ENCODE results near the gene PLEKHA6. TPM values are rescaled to one million over a fixed set of nuclear protein-coding genes. Genes with fewer than 3 reads are reported as not detected.

PLEKHA6 gene
- polyA plus RNA-seq, 1 experiment: 4.2 TPM

DNA sequence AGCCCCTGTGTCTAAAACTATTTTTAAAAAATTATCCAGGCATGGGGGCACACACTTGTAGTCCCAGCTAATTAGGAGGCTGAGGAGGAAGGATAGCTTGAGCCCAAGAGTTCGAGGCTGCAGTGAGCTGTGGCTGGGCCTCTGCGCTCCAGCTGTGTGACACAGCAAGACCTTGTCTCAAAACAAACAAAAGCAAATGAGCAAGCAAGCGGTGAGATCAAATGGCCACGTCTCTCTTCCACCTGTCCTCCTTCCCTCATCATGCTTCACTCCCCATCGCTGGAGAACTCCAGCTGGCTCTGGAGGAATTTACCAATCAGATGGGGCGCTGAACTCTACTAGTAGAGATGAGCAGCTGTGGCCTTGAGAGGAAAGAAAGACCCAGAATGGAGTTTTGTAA is 179.6 kb downstream of the PLEKHA6 start:
- CTCF ChIA-PET: interaction anchor here (1.1 to 2.5 kb wide), 5 partner anchors 10 to 27 kb away, joined by 3 to 13 read pairs (median 7); no protein-coding TSS in a partner anchor
- TF ChIP-seq CTCF (IDR thresholded peaks at IDR 0.05; ENCODE audit: insufficient read depth, low read depth, low read length): no peak
- no peaks in the 10 kb centered on the region for H3K27me3 ChIP-seq (ENCODE audit: control insufficient read depth, insufficient read depth, low read length)
- no peak for DNase-seq (ENCODE audit: low read depth)
- no peaks in the 10 kb centered on the region for H3K36me3 ChIP-seq (ENCODE audit: control insufficient read depth, insufficient read depth, low read length)
- H3K4me3 ChIP-seq (ENCODE audit: low read depth, low read length): no peak overlapping the region
- POLR2A ChIA-PET: no interaction called here

DNA sequence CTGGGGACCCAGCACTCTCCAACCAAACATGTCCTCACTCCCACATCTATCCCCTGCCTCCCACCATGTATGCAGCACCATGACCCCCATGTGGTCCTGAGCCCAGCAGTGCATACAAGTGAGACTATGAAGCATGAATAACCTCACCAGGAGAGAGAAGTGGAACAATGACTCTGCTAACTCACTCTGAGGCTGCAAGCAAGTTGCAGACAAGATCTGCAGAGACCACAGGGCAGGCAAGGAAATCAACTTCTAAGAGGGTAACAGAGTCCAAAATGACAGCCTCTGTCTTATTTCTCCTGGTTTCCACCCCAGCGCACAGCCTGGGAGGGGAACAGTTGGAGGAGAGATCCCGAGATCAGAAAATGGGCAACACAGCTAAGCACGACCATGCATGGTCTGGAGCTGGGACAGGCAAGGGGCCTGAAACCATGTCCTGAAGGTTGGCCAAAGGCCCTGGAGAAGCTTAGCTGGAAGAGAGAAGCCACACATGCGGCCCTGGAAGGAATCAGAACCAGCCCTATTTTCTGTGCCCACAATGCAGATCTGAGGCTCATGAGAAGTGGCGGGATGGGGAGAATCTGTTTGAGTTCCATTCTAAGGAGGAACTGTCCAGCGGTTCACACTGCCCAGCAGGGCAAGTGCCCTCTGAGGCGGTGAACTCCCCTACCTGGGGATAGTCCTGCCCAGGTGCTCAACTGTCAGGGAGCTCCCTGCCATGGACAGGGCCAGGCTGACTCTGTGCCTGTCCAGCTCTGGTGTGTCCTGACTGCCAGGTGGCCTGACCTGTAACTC is 181.0 kb downstream of the PLEKHA6 start:
- ChIA-PET CTCF (interaction anchor here (2.4 to 5.5 kb wide), 3 partner anchors 16 to 28 kb away, joined by 12 to 30 read pairs (median 13); no protein-coding TSS in a partner anchor), POLR2A (no interaction called here)
- Histone ChIP-seq H3K36me3 (ENCODE audit: control insufficient read depth, insufficient read depth, low read length) (no peaks in the 10 kb centered on the region), H3K27me3 (ENCODE audit: control insufficient read depth, insufficient read depth, low read length) (no peaks in the 10 kb centered on the region), H3K4me3 (ENCODE audit: low read depth, low read length) (no peak overlapping the region)
- no peak for TF ChIP-seq CTCF (IDR thresholded peaks at IDR 0.05; ENCODE audit: insufficient read depth, low read depth, low read length)
- no peak for DNase-seq (ENCODE audit: low read depth)

GRCh38 chr1:204177133-204177532 is 182.6 kb downstream of the PLEKHA6 start:
- no peak for TF ChIP-seq CTCF (IDR thresholded peaks at IDR 0.05; ENCODE audit: insufficient read depth, low read depth, low read length)
- H3K27me3 ChIP-seq (ENCODE audit: control insufficient read depth, insufficient read depth, low read length): no peaks in the 10 kb centered on the region
- H3K4me3 ChIP-seq (ENCODE audit: low read depth, low read length): no peak overlapping the region
- H3K36me3 ChIP-seq (ENCODE audit: control insufficient read depth, insufficient read depth, low read length): no peaks in the 10 kb centered on the region
- DNase-seq (ENCODE audit: low read depth): no peak
- ChIA-PET POLR2A (no interaction called here), CTCF (interaction anchor here (1.2 to 5.5 kb wide), 2 partner anchors 9 to 29 kb away, joined by 4 to 30 read pairs; no protein-coding TSS in a partner anchor)

DNA sequence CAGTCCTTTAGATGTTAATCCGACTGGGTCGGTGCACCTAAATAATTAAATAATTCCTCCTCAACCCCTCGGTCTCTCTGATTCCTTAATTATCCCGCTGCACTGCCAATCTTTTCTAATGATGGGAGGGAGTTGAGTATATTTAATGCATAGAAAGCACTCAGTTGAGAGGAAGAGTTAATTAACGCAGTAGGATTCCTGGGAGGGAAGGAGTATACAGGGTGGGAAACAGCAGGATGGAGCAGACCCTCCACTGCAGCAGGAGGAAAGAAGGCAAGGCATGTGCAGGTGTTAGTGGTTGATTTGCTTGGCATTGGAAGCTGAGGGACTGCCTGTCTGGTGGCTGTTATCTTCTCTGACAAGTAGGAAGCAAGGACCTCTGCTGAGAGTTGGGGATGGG is 183.7 kb downstream of the PLEKHA6 start:
- no peak overlapping the region for H3K4me3 ChIP-seq (ENCODE audit: low read depth, low read length)
- H3K27me3 ChIP-seq (ENCODE audit: control insufficient read depth, insufficient read depth, low read length): no peaks in the 10 kb centered on the region
- DNase-seq (ENCODE audit: low read depth): no peak
- CTCF ChIA-PET: interaction anchor here (1.7 to 5.5 kb wide), 3 partner anchors 12 to 30 kb away, joined by 6 to 30 read pairs (median 15); no protein-coding TSS in a partner anchor
- H3K36me3 ChIP-seq (ENCODE audit: control insufficient read depth, insufficient read depth, low read length): no peaks in the 10 kb centered on the region
- POLR2A ChIA-PET: no interaction called here
- TF ChIP-seq CTCF (IDR thresholded peaks at IDR 0.05; ENCODE audit: insufficient read depth, low read depth, low read length): no peak

DNA sequence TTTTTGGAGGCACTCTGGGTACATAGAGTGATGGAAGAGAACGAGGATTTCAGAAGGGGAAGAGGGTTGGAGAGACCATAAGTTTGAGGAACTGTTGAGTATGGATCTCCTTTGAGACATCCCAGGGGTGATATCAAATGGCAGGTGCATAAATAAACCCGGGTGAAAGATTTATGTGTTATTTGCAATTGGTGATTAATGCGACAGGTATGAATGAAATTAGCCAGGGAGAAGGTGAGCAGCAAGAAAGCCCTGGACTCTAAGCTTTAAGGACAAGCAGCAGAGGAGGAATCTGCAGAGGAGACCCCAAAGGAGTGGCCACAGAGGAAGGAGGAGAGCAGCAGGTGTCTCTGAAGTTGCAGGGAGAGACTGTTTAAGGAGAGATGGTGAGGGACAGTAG is 184.8 kb downstream of the PLEKHA6 start:
- no peaks in the 10 kb centered on the region for H3K36me3 ChIP-seq (ENCODE audit: control insufficient read depth, insufficient read depth, low read length)
- no peak overlapping the region for H3K4me3 ChIP-seq (ENCODE audit: low read depth, low read length)
- ChIA-PET CTCF (interaction anchor here (1.7 to 5.5 kb wide), 5 partner anchors 9 to 31 kb away, joined by 6 to 30 read pairs (median 7); partner anchors contain the start of gene REN), POLR2A (no interaction called here)
- no peaks in the 10 kb centered on the region for H3K27me3 ChIP-seq (ENCODE audit: control insufficient read depth, insufficient read depth, low read length)
- no peak for DNase-seq (ENCODE audit: low read depth)
- no peak for TF ChIP-seq CTCF (IDR thresholded peaks at IDR 0.05; ENCODE audit: insufficient read depth, low read depth, low read length)
